CD14-positive monocyte (primary cell): ENCODE data around the gene CSNK1E. TPM values are rescaled to one million over a fixed set of nuclear protein-coding genes. Genes with fewer than 3 reads are reported as not detected.

Source experiments
- DNase-seq, 3 donors: peaks; one replicate each; pipeline ENCODE4 v3.0.0-alpha.2; 2011 to 2022
- H2AFZ ChIP-seq: 2 replicates; pipeline ENCODE4 v1.6.0; 2012; ENCODE audit warnings: mild to moderate bottlenecking, low read depth, low read length, inconsistent platforms; ENCODE audit not compliant: insufficient read depth, poor library complexity, severe bottlenecking
- H3K27ac ChIP-seq, 2 donors: 1 replicate in 1 of 2; 2 replicates in 1 of 2; pipeline ENCODE4 v1.5.1; 2012 to 2013; ENCODE audit warnings: low read length in 2 of 2, control low read depth in 1 of 2, inconsistent platforms in 1 of 2, low read depth in 1 of 2, mild to moderate bottlenecking in 1 of 2
- H3K27me3 ChIP-seq, 2 donors: one replicate each; pipeline versions ENCODE4 v1.6.0 to v1.6.1; 2011 to 2013; ENCODE audit warnings: low read length in 2 of 2; ENCODE audit not compliant: control insufficient read depth in 2 of 2, insufficient read depth in 2 of 2
- H3K36me3 ChIP-seq, 2 donors: replicated peaks in 1 of 2; 1 replicate in 1 of 2; 2 replicates in 1 of 2; pipeline versions ENCODE4 v1.5.1 to v1.6.1; 2012 to 2013; ENCODE audit warnings: low read length in 2 of 2, control low read depth in 1 of 2, inconsistent platforms in 1 of 2, mild to moderate bottlenecking in 1 of 2; ENCODE audit not compliant: insufficient read depth in 2 of 2, control insufficient read depth in 1 of 2
- H3K4me1 ChIP-seq, 2 donors: 1 replicate in 1 of 2; 2 replicates in 1 of 2; pipeline versions ENCODE4 v1.5.1 to v1.6.1; 2012 to 2013; ENCODE audit warnings: low read length in 2 of 2, control low read depth in 1 of 2, inconsistent platforms in 1 of 2, mild to moderate bottlenecking in 1 of 2, moderate library complexity in 1 of 2; ENCODE audit not compliant: insufficient read depth in 2 of 2, control insufficient read depth in 1 of 2
- H3K4me2 ChIP-seq: replicated peaks from 2 replicates; pipeline ENCODE3; 2012; ENCODE audit warnings: low read length, moderate library complexity, mild to moderate bottlenecking; ENCODE audit not compliant: poor library complexity, severe bottlenecking; ENCODE audit errors: extremely low read depth
- H3K4me3 ChIP-seq, 3 experiments: fragments of 200-600 bp in 1 of 3; sonication (generic) in 1 of 3; replicated peaks in 1 of 3; 1 replicate in 2 of 3; 2 replicates in 1 of 3; pipeline ENCODE4 v1.5.1; 2011 to 2013; ENCODE audit warnings: low read length in 3 of 3, mild to moderate bottlenecking in 3 of 3, control low read depth in 2 of 3, low read depth in 2 of 3, inconsistent platforms in 1 of 3, moderate library complexity in 1 of 3
- H3K79me2 ChIP-seq: 2 replicates; pipeline ENCODE4 v1.6.0; 2012; ENCODE audit warnings: mild to moderate bottlenecking, control low read depth, inconsistent platforms, low read length, moderate library complexity; ENCODE audit not compliant: insufficient read depth
- H3K9ac ChIP-seq: 2 replicates; pipeline ENCODE4 v1.6.0; 2017; ENCODE audit warnings: low read length, mild to moderate bottlenecking; ENCODE audit not compliant: insufficient read depth, poor library complexity, severe bottlenecking
- H3K9me3 ChIP-seq, 2 donors: replicated peaks in 1 of 2; 1 replicate in 1 of 2; 2 replicates in 1 of 2; pipeline versions ENCODE4 v1.5.1 to v1.6.1; 2012 to 2013; ENCODE audit warnings: low read length in 2 of 2, control low read depth in 1 of 2; ENCODE audit not compliant: control insufficient read depth in 1 of 2, insufficient read depth in 1 of 2
- H4K20me1 ChIP-seq: 2 replicates; pipeline ENCODE4 v1.6.0; 2012; ENCODE audit warnings: mild to moderate bottlenecking, low read length, control low read depth, moderate library complexity; ENCODE audit not compliant: insufficient read depth
- H3K27ac Mint-ChIP-seq, 7 donors: one replicate each; pipeline ENCODE4 v1.8.0; 2020; ENCODE audit warnings: mild to moderate bottlenecking in 7 of 7, mixed read lengths in 7 of 7, moderate library complexity in 6 of 7, inconsistent platforms in 2 of 7
- H3K27me3 Mint-ChIP-seq, 3 donors: one replicate each; pipeline ENCODE4 v1.8.0; 2021 to 2022; ENCODE audit warnings: low read depth in 3 of 3, mild to moderate bottlenecking in 3 of 3, mixed read lengths in 3 of 3, moderate library complexity in 3 of 3, inconsistent platforms in 1 of 3
- H3K36me3 Mint-ChIP-seq, 2 donors: one replicate each; pipeline ENCODE4 v1.8.0; 2020; ENCODE audit warnings: mixed read lengths in 2 of 2, inconsistent platforms in 1 of 2, mild to moderate bottlenecking in 1 of 2
- H3K4me1 Mint-ChIP-seq: one replicate; pipeline ENCODE4 v1.8.0; 2020; ENCODE audit warnings: mild to moderate bottlenecking, mixed read lengths
- H3K4me3 Mint-ChIP-seq, 2 donors: one replicate each; pipeline ENCODE4 v1.8.0; 2020; ENCODE audit warnings: mild to moderate bottlenecking in 2 of 2, mixed read lengths in 2 of 2, moderate library complexity in 1 of 2
- H3K9me3 Mint-ChIP-seq, 7 donors: one replicate each; pipeline ENCODE4 v1.8.0; 2020 to 2022; ENCODE audit warnings: mixed read lengths in 7 of 7, mild to moderate bottlenecking in 6 of 7, moderate library complexity in 6 of 7, inconsistent platforms in 2 of 7
- CTCF ChIP-seq: fragments of 200-600 bp; IDR thresholded peaks from one replicate; pipeline ENCODE4 v1.8.0; 2022; ENCODE audit warnings: antibody characterized with exemption, mild to moderate bottlenecking
- WGBS: methylation state at CpG from one replicate; pipeline ENCODE4 v1.1.5; 2013; ENCODE audit warnings: missing lambda C conversion rate; ENCODE audit not compliant: insufficient coverage; 5-methylcytosine and 5-hydroxymethylcytosine counted together
- intact Hi-C, 2 donors: fragments of 100-400 bp; cut with micrococcal nuclease; formaldehyde crosslinking; loops; one replicate each; pipeline versions ENCODE4 v1.15.0 to v1.15.1; 2023
- polyA plus RNA-seq, 3 donors: library from polyadenylated mRNA; depleted of rRNA in 1 of 3; unstranded in 2 of 3; stranded (reverse) in 1 of 3; fragments of 300-500 nt in 2 of 3; fragments of >200 nt in 1 of 3; fragmentation: Illumina TruSeq in 2 of 3; gene quantifications; 1 replicate in 2 of 3; 2 replicates in 1 of 3; pipeline ENCODE4 v1.2.3, GENCODE V29; 2012 to 2021

Gene CSNK1E
- polyA plus RNA-seq, 3 donors: 1.9 to 44.7 (median 3.1) TPM

- Histone ChIP-seq H3K4me2 (no peak overlapping the region), H3K79me2 (peaks cover 22% of the 10 kb centered on the region), H3K4me3 (no peak overlapping the region), H3K9me3 (no peaks in the 10 kb centered on the region), H4K20me1 (peaks cover 50% of the 10 kb centered on the region), H2AFZ (no peak overlapping the region), H3K4me1 (peaks cover 38 to 50% of the 10 kb centered on the region in 2 donors), H3K27ac (peak overlapping the region; percentile 34 to 35), H3K36me3 (no peaks in the 10 kb centered on the region), H3K9ac (no peak overlapping the region), H3K27me3 (no peaks in the 10 kb centered on the region)
- no peak for DNase-seq
- intact Hi-C loops: no loop called here
- Mint-ChIP-seq H3K27ac (peak overlapping the region; percentile 74 to 92 (median 89)), H3K9me3 (peaks cover 0 to 2% (median 0%) of the 10 kb centered on the region in 7 donors), H3K36me3 (peaks cover 8 to 22% of the 10 kb centered on the region in 2 donors), H3K4me1 (peaks cover 58% of the 10 kb centered on the region), H3K4me3 (peak overlapping the region in 1 of 2 donors; percentile 73), H3K27me3 (peaks cover 0 to 5% (median 0%) of the 10 kb centered on the region in 3 donors)
- WGBS: 83% methylated on average over 9 of the region's 15 CpGs
- TF ChIP-seq CTCF: no peak
Observed at GRCh38 chr22:38260761-38261681, 56.2 kb downstream of the CSNK1E start.

GRCh38 chr22:38259370-38259769, 57.9 kb downstream of the CSNK1E start:
- Mint-ChIP-seq H3K4me3 (peak overlapping the region in 1 of 2 donors; percentile 70), H3K27ac (peak overlapping the region in 5 of 7 donors; percentile 18 to 90 (median 56)), H3K4me1 (peaks cover 55% of the 10 kb centered on the region), H3K9me3 (peaks cover 0 to 2% (median 0%) of the 10 kb centered on the region in 7 donors), H3K27me3 (peaks cover 0 to 5% (median 0%) of the 10 kb centered on the region in 3 donors), H3K36me3 (peaks cover 8 to 15% of the 10 kb centered on the region in 2 donors)
- 0% methylated on average over 3 of the region's 8 CpGs for WGBS
- Histone ChIP-seq H3K4me2 (no peak overlapping the region), H3K27me3 (no peaks in the 10 kb centered on the region), H2AFZ (no peak overlapping the region), H3K4me1 (peaks cover 34 to 45% of the 10 kb centered on the region in 2 donors), H3K9ac (no peak overlapping the region), H3K36me3 (no peaks in the 10 kb centered on the region), H3K79me2 (peaks cover 11% of the 10 kb centered on the region), H3K27ac (no peak overlapping the region), H3K4me3 (no peak overlapping the region), H4K20me1 (peaks cover 51% of the 10 kb centered on the region), H3K9me3 (no peaks in the 10 kb centered on the region)
- no peak for DNase-seq
- intact Hi-C loops: no loop called here
- TF ChIP-seq CTCF: no peak
